GM12872 (cell line): ENCODE results near the gene SPARCL1.

Experiments used
- CTCF ChIP-seq: IDR thresholded peaks from 3 replicates; pipeline ENCODE4 v1.5.1; 2011; ENCODE audit warnings: low read depth, mild to moderate bottlenecking, low read length, moderate library complexity; ENCODE audit not compliant: insufficient read depth

The SPARCL1 gene

GRCh38 chr4:87540146-87541058 lies 11.2 kb upstream of the SPARCL1 start:
- no peak for TF ChIP-seq CTCF

DNA sequence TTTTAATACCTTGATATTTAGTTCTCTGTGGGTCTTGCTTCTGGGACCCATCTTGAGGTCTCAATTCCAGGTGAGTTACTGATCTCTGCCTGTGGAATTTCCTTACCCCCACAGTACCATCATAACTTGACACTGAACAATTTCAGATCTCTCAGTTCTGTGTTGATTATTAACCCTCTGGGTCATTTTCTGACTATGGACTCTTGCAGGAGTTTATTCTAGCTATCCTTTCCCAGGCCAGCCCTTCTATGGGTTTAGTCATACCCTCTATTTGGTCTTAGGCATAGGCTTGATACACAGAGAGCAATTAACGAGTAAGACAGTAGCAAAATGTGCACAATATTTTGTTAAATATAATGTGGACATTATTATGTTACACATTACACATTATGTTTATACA lies 3.7 kb upstream of the SPARCL1 start:
- TF ChIP-seq CTCF = no peak

DNA sequence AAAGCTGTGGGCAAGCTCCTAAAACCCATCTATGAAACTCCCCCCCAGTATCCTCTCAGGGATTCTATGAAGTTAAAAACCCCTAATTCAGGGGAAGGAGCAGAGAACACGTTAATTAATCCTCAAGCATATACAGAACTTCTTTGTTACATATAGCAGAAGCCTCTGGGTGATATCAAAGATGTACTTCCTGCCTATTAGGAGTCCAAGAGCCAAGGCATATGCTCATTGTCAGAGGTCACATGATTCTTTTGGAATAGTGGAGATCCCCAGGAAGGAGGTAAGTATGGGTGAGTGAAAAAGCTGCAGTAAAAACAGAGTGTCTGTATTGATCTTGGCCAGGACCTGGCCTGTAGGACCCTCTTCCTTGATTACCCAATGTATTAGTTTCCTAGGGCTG lies 2.9 kb upstream of the SPARCL1 start:
- no peak for TF ChIP-seq CTCF

DNA sequence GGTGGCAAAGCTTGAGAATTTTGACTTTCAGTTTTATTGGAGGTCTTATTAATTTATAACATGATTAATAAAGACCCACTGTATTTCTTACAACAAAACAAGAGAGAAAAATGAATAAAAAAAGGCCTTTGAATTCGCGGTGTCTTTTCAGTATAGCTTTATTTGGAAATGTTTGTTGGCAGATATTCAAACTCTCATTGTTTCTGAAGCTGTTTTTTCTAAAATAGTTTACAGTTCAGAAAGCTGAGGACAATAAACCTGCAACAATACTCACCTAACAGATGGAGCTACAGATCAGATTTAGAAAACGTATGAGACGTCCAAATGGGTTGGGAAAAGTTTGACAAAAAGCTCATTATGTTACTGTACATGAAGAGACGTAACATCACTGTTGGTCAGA lies 2.4 kb upstream of the SPARCL1 start:
- TF ChIP-seq CTCF = no peak

GRCh38 chr4:87530868-87531267 lies 1.7 kb upstream of the SPARCL1 start:
- TF ChIP-seq CTCF = no peak

GRCh38 chr4:87530229-87530628 lies 1.1 kb upstream of the SPARCL1 start:
- TF ChIP-seq CTCF = no peak

- TF ChIP-seq CTCF = no peak
Measured at GRCh38 chr4:87527431-87528220, 1.6 kb downstream of the SPARCL1 start.
